Smooth muscle cell (in vitro differentiated cells): Measurements from ENCODE around the gene SPOCK1. TPM values are rescaled to one million over a fixed set of nuclear protein-coding genes. Genes with fewer than 3 reads are reported as not detected.

Experiments
- DNase-seq: peaks from one replicate; lab custom pipeline; 2025; ENCODE audit not compliant: unreplicated experiment; lab: John Stamatoyannopoulos, UW
- H2AFZ ChIP-seq: fragments of 200-600 bp; sonication (generic); 2 replicates; pipeline ENCODE4 v1.6.0; 2016; ENCODE audit warnings: antibody characterized with exemption, low read depth, mild to moderate bottlenecking
- H3F3A ChIP-seq: fragments of 200-600 bp; sonication (generic); 2 replicates; pipeline ENCODE4 v1.6.0; 2017; ENCODE audit warnings: antibody characterized with exemption, low read depth
- H3K27ac ChIP-seq: fragments of 200-600 bp; sonication (generic); 2 replicates; pipeline ENCODE4 v1.5.1; 2016; ENCODE audit warnings: low read depth, mild to moderate bottlenecking
- H3K27me3 ChIP-seq: fragments of 200-600 bp; sonication (generic); 2 replicates; pipeline ENCODE4 v1.6.1; 2016; ENCODE audit warnings: low read depth, mild to moderate bottlenecking
- H3K36me3 ChIP-seq: fragments of 200-600 bp; sonication (generic); 2 replicates; pipeline ENCODE4 v1.5.1; 2016; ENCODE audit warnings: low read depth
- H3K4me1 ChIP-seq: fragments of 200-600 bp; sonication (generic); 2 replicates; pipeline ENCODE4 v1.5.1; 2016; ENCODE audit warnings: low read depth
- H3K4me2 ChIP-seq: fragments of 200-600 bp; sonication (generic); 2 replicates; pipeline ENCODE4 v1.6.0; 2016; ENCODE audit warnings: mild to moderate bottlenecking
- H3K4me3 ChIP-seq: fragments of 200-600 bp; sonication (generic); 2 replicates; pipeline ENCODE4 v1.5.1; 2016; ENCODE audit warnings: mild to moderate bottlenecking
- H3K79me2 ChIP-seq: fragments of 200-600 bp; sonication (generic); 2 replicates; pipeline ENCODE4 v1.6.0; 2016; ENCODE audit warnings: low read depth, mild to moderate bottlenecking
- H3K9ac ChIP-seq: fragments of 200-600 bp; sonication (generic); 2 replicates; pipeline ENCODE4 v1.6.0; 2016; ENCODE audit warnings: low read depth
- H3K9me3 ChIP-seq: fragments of 200-600 bp; sonication (generic); replicated peaks from 2 replicates; pipeline ENCODE4 v1.5.1; 2016; ENCODE audit warnings: low read depth
- H4K20me1 ChIP-seq: fragments of 200-600 bp; sonication (generic); 2 replicates; pipeline ENCODE4 v1.6.0; 2016; ENCODE audit warnings: low read depth
- CTCF ChIP-seq: fragments of 200-600 bp; sonication (generic); IDR thresholded peaks from 2 replicates; pipeline ENCODE4 v1.5.1; 2017; ENCODE audit warnings: borderline replicate concordance, mild to moderate bottlenecking, antibody characterized with exemption; ENCODE audit not compliant: insufficient read depth, poor library complexity, severe bottlenecking
- WGBS: methylation state at CpG from one replicate; pipeline ENCODE4 v1.1.7; 2016; ENCODE audit warnings: low lambda C conversion rate; 5-methylcytosine and 5-hydroxymethylcytosine counted together
- polyA plus RNA-seq: library from polyadenylated mRNA; unstranded; fragments of >200 nt; fragmentation: Nextera tagmentation; extraction: Ambion mirVana; gene quantifications from 2 replicates; pipeline ENCODE4 v1.2.1, GENCODE V29; 2016
- total RNA-seq: library from RNA; depleted of rRNA; stranded (reverse); fragments of >200 nt; gene quantifications from 2 replicates; pipeline ENCODE4 v1.2.3, GENCODE V29; 2014

The SPOCK1 gene
- total and polyA plus RNA-seq, 2 experiments from 2014 or later = 56.2 to 80.0 TPM

GRCh38 chr5:137056676-137057075, 442.4 kb downstream of the SPOCK1 start:
- H3K79me2 ChIP-seq = no peaks in the 10 kb centered on the region
- DNase-seq = no peak
- no peak overlapping the region for H2AFZ ChIP-seq
- H3K9ac ChIP-seq = no peak overlapping the region
- no peak for TF ChIP-seq CTCF
- H3K4me3 ChIP-seq = no peak overlapping the region
- no peaks in the 10 kb centered on the region for H3K9me3 ChIP-seq
- no peak overlapping the region for H3K27ac ChIP-seq
- WGBS = 100% methylated on average over 2 of the region's 2 CpGs
- H3K36me3 ChIP-seq = no peaks in the 10 kb centered on the region
- no peaks in the 10 kb centered on the region for H3K4me1 ChIP-seq
- no peaks in the 10 kb centered on the region for H3F3A ChIP-seq
- H3K4me2 ChIP-seq = no peak overlapping the region
- no peaks in the 10 kb centered on the region for H3K27me3 ChIP-seq
- H4K20me1 ChIP-seq = no peaks in the 10 kb centered on the region

- H3K36me3 ChIP-seq = no peaks in the 10 kb centered on the region
- H3K4me2 ChIP-seq = no peak overlapping the region
- H3K27me3 ChIP-seq = no peaks in the 10 kb centered on the region
- 83% methylated on average over 2 of the region's 2 CpGs for WGBS
- no peak overlapping the region for H3K4me3 ChIP-seq
- H2AFZ ChIP-seq = no peak overlapping the region
- H4K20me1 ChIP-seq = no peaks in the 10 kb centered on the region
- H3K79me2 ChIP-seq = no peaks in the 10 kb centered on the region
- H3K4me1 ChIP-seq = no peaks in the 10 kb centered on the region
- no peaks in the 10 kb centered on the region for H3K9me3 ChIP-seq
- H3F3A ChIP-seq = no peaks in the 10 kb centered on the region
- H3K9ac ChIP-seq = no peak overlapping the region
- no peak for TF ChIP-seq CTCF
- no peak overlapping the region for H3K27ac ChIP-seq
- no peak for DNase-seq
Observed at GRCh38 chr5:137055271-137055872, 443.8 kb downstream of the SPOCK1 start.

GRCh38 chr5:137054792-137055191, 444.3 kb downstream of the SPOCK1 start:
- H3K4me1 ChIP-seq = no peaks in the 10 kb centered on the region
- no peak overlapping the region for H3K4me3 ChIP-seq
- WGBS = 71% methylated on average over 3 of the region's 3 CpGs
- no peaks in the 10 kb centered on the region for H3K27me3 ChIP-seq
- H3K27ac ChIP-seq = no peak overlapping the region
- no peaks in the 10 kb centered on the region for H3K36me3 ChIP-seq
- H3K4me2 ChIP-seq = no peak overlapping the region
- no peaks in the 10 kb centered on the region for H3K9me3 ChIP-seq
- H2AFZ ChIP-seq = no peak overlapping the region
- no peaks in the 10 kb centered on the region for H3K79me2 ChIP-seq
- DNase-seq = no peak
- no peaks in the 10 kb centered on the region for H4K20me1 ChIP-seq
- no peaks in the 10 kb centered on the region for H3F3A ChIP-seq
- H3K9ac ChIP-seq = no peak overlapping the region
- TF ChIP-seq CTCF = no peak

- no peak overlapping the region for H3K27ac ChIP-seq
- no peak for DNase-seq
- no peak overlapping the region for H3K4me2 ChIP-seq
- H3K4me3 ChIP-seq = no peak overlapping the region
- H3K36me3 ChIP-seq = no peaks in the 10 kb centered on the region
- H3K27me3 ChIP-seq = no peaks in the 10 kb centered on the region
- H3K79me2 ChIP-seq = no peaks in the 10 kb centered on the region
- no peak for TF ChIP-seq CTCF
- H3K4me1 ChIP-seq = no peaks in the 10 kb centered on the region
- H2AFZ ChIP-seq = no peak overlapping the region
- H4K20me1 ChIP-seq = no peaks in the 10 kb centered on the region
- 88% methylated on average over 1 of the region's 1 CpG for WGBS
- no peaks in the 10 kb centered on the region for H3K9me3 ChIP-seq
- H3F3A ChIP-seq = no peaks in the 10 kb centered on the region
- no peak overlapping the region for H3K9ac ChIP-seq
Observed at GRCh38 chr5:137054335-137054734, 444.8 kb downstream of the SPOCK1 start.
